ENCODE data around the gene MAPK14.
"Not testable (repeated sequence)": the region's sequence is repeated elsewhere in the genome, so short reads cannot be mapped to it uniquely, and the experiment has no call there.

MAPK14 gene

DNA sequence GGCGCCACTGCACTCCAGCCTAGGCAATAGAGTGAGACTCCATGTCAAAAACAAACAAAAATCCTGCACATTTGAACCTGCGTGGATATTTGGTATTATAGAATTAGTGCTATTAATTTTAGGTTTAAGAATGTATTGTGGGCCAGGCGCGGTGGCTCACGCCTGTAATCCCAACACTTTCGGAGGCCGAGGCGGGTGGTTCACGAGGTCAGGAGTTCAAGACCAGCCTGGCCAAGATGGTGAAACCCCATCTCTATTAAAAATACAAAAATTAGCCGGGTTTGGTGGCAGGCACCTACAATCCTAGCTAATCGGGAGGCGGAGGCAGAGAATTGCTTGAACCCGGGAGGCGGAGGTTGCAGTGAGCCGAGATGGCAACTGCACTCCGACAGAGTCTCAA lies 101.7 kb downstream of the MAPK14 start:
- Histone ChIP-seq H3K27me3 (ENCODE audit: control insufficient read depth in 5 of 5, insufficient read depth in 4 of 5, low read length in 5 of 5) (peaks cover 0 to 12% (median 7%) of the 10 kb centered on the region in 5 donors), H3K4me1 (ENCODE audit: control insufficient read depth in 5 of 5, insufficient read depth in 5 of 5, low read length in 5 of 5) (peaks cover 3 to 36% (median 28%) of the 10 kb centered on the region in 5 donors)
- H3K27ac ChIP-seq (ENCODE audit: low read depth, low read length); H3K9me3 ChIP-seq (ENCODE audit: control insufficient read depth in 5 of 5, low read length in 5 of 5); H3K4me3 ChIP-seq (ENCODE audit: low read depth in 1 of 5, low read length in 5 of 5); H3K36me3 ChIP-seq (ENCODE audit: control insufficient read depth in 5 of 5, insufficient read depth in 5 of 5, low read length in 5 of 5); H3K9ac ChIP-seq (ENCODE audit: low read length in 5 of 5): not testable (repeated sequence)

DNA sequence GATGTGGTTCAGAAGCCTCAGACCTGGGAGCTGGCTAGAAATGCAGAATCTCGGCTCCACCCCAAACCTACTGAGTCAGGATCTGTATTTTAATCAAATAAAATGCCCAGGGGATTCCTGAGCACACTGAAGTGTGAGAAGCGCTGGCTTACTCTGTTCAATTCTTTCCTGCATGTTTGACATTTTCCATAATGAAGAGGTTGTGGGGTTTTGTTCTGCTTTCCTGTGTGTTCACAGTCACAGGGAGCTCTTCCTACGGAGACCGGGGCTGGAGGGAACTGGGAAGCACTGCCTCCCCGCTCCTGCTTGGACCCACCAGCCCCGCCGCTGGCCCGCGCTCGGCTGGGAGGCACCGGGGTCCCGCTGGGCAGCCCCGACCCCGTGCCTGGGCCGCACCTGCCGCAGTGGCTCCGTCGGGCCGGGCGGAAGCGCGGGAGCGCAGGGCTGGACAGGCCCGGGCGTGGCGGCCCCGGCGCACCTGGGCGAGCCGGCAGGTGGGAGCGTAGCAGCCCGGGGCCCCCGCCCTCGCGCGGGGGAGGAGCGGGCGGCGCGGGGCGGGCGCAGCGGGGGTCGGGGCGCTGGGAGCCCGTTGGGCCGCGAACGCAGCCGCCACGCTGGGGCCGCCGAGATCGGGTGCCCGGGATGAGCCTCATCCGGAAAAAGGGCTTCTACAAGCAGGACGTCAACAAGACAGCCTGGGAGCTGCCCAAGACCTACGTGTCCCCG lies 102.5 kb downstream of the MAPK14 start, which contains the start of gene MAPK13:
Gene MAPK13, plus strand, starts transcription at position 573 of the 726 bp plus-strand sequence. Its CDS starts 70 bp downstream, at position 643.
- Histone ChIP-seq H3K9ac (ENCODE audit: low read length in 5 of 5) (peak within 1 kb of the TSS in 4 of 5 donors; percentile 6 to 53 (median 27)), H3K4me1 (ENCODE audit: control insufficient read depth in 5 of 5, insufficient read depth in 5 of 5, low read length in 5 of 5) (peaks cover 3 to 34% (median 26%) of the 10 kb centered on the region in 5 donors), H3K27ac (ENCODE audit: low read depth, low read length) (no peak within 1 kb of the TSS), H3K9me3 (ENCODE audit: control insufficient read depth in 5 of 5, low read length in 5 of 5) (no peaks in the 10 kb centered on the region), H3K4me3 (ENCODE audit: low read depth in 1 of 5, low read length in 5 of 5) (peak within 1 kb of the TSS; percentile 53 to 61 (median 59)), H3K36me3 (ENCODE audit: control insufficient read depth in 5 of 5, insufficient read depth in 5 of 5, low read length in 5 of 5) (no peaks in the 10 kb centered on the region), H3K27me3 (ENCODE audit: control insufficient read depth in 5 of 5, insufficient read depth in 4 of 5, low read length in 5 of 5) (peaks cover 0 to 12% (median 7%) of the 10 kb centered on the region in 5 donors)

DNA sequence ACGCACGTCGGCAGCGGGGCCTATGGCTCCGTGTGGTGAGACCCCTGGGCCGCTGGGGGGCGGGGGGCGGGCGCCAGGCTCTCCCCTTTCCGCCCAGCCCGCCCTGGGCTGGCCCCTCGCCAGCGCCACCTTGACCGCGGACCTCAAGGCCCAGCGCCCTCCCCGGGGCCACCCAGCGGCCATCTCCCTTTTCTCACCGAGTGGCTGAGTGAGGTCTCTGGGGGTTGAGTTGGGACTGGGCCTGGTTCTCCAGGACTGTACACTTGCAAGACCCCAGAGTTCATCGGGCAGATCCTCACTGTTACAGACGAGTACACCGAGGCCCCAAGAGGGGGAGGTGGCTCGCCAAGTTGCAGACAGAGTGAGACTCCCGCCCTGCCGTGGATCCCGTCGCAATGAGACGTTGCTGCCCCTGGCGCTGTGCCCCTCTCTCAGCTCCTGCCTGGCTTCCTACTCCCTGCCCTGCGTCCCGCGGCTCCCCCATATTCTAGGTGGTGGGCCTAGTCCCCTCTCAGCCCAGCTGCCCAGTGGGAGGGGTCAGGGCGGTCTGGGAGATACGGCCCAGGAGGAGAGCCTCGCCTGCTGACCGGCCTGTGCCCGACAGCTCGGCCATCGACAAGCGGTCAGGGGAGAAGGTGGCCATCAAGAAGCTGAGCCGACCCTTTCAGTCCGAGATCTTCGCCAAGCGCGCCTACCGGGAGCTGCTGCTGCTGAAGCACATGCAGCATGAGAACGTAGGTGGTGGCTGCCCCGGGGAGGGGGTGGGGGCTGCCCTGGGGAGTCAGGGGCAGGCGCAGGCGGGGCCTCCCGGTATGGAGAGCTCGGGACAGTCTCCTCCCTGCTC lies 103.3 kb downstream of the MAPK14 start:
- no peaks in the 10 kb centered on the region for H3K36me3 ChIP-seq (ENCODE audit: control insufficient read depth in 5 of 5, insufficient read depth in 5 of 5, low read length in 5 of 5)
- peaks cover 0 to 12% (median 7%) of the 10 kb centered on the region in 5 donors for H3K27me3 ChIP-seq (ENCODE audit: control insufficient read depth in 5 of 5, insufficient read depth in 4 of 5, low read length in 5 of 5)
- peak overlapping the region; percentile 53 to 61 (median 59) for H3K4me3 ChIP-seq (ENCODE audit: low read depth in 1 of 5, low read length in 5 of 5)
- H3K9ac ChIP-seq (ENCODE audit: low read length in 5 of 5): peak overlapping the region in 4 of 5 donors; percentile 6 to 53 (median 27)
- H3K9me3 ChIP-seq (ENCODE audit: control insufficient read depth in 5 of 5, low read length in 5 of 5): no peaks in the 10 kb centered on the region
- peaks cover 3 to 40% (median 30%) of the 10 kb centered on the region in 5 donors for H3K4me1 ChIP-seq (ENCODE audit: control insufficient read depth in 5 of 5, insufficient read depth in 5 of 5, low read length in 5 of 5)
- no peak overlapping the region for H3K27ac ChIP-seq (ENCODE audit: low read depth, low read length)

DNA sequence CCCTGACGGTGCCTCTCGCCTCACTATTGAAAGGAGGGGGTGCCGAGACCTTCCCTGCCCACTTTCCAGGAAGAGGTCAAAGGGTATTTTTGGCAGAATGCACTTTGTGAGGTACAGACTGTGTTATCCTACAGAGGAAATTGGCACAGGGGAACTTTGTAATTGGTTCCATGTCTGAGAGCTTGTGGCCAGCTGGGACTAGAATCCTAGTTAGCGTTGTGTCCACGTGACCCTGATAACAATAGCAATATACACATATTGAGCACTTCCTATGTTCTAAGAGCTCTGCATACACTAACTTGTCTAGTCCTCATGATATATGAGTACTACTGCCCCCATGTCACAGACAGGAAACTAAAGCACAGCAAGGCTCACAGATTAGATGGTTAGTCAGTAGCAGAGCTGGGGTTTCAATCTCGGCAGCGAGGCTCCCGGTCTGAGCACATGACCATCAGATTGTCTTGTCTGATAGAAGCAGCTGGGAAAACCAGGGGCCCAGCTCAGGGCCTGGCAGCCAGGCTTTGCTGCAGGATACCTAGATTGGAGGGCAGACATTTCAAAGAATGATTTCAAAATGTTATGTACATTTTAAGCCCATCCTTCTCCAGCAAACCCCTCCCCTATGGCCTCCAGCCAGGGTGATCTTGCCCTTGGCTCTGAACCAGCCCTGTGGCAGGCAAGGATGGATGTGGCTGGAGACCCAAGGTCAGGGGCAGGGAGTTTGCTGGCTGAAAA lies 104.1 kb downstream of the MAPK14 start:
- H3K36me3 ChIP-seq (ENCODE audit: control insufficient read depth in 5 of 5, insufficient read depth in 5 of 5, low read length in 5 of 5): no peaks in the 10 kb centered on the region
- H3K27me3 ChIP-seq (ENCODE audit: control insufficient read depth in 5 of 5, insufficient read depth in 4 of 5, low read length in 5 of 5): peaks cover 0 to 12% (median 7%) of the 10 kb centered on the region in 5 donors
- H3K9me3 ChIP-seq (ENCODE audit: control insufficient read depth in 5 of 5, low read length in 5 of 5): no peaks in the 10 kb centered on the region
- H3K9ac ChIP-seq (ENCODE audit: low read length in 5 of 5): peak overlapping the region in 2 of 5 donors; percentile 16 to 38
- peaks cover 3 to 40% (median 28%) of the 10 kb centered on the region in 5 donors for H3K4me1 ChIP-seq (ENCODE audit: control insufficient read depth in 5 of 5, insufficient read depth in 5 of 5, low read length in 5 of 5)
- peak overlapping the region; percentile 31 to 61 (median 53) for H3K4me3 ChIP-seq (ENCODE audit: low read depth in 1 of 5, low read length in 5 of 5)
- H3K27ac ChIP-seq (ENCODE audit: low read depth, low read length): no peak overlapping the region

DNA sequence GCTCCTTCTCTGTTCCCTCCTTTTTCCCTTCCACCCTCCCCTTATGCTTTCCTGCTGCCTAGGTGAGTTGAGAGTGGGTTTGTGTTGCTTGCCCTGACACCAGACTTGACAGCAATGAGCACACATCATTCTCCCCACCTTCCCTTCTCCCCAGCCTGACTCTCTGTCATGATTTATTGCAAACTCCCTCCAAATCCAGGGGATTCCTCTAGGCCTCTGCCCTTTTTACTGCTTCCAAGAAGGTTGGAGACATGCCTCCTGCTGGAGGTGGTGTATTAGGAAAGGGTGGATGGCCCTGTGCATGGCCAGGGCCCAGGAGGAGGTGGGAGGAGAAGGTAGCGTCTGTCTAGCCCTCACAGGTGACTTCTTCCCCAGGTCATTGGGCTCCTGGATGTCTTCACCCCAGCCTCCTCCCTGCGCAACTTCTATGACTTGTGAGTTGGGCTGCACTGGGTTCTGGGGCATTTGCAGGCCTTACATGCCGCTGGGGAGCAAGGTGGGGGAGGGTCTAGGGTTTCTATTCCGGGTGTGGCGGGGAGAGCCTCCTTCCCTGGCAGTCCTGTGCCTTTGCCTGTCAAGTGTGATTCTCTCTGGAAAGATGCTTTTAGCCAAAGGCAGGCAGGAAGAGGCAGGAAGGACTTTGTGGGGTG lies 104.8 kb downstream of the MAPK14 start:
- Histone ChIP-seq H3K27ac (ENCODE audit: low read depth, low read length) (no peak overlapping the region), H3K36me3 (ENCODE audit: control insufficient read depth in 5 of 5, insufficient read depth in 5 of 5, low read length in 5 of 5) (no peaks in the 10 kb centered on the region), H3K4me3 (ENCODE audit: low read depth in 1 of 5, low read length in 5 of 5) (peak overlapping the region in 1 of 5 donors; percentile 31), H3K9ac (ENCODE audit: low read length in 5 of 5) (no peak overlapping the region), H3K4me1 (ENCODE audit: control insufficient read depth in 5 of 5, insufficient read depth in 5 of 5, low read length in 5 of 5) (peaks cover 3 to 34% (median 23%) of the 10 kb centered on the region in 5 donors), H3K27me3 (ENCODE audit: control insufficient read depth in 5 of 5, insufficient read depth in 4 of 5, low read length in 5 of 5) (peaks cover 0 to 12% (median 6%) of the 10 kb centered on the region in 5 donors), H3K9me3 (ENCODE audit: control insufficient read depth in 5 of 5, low read length in 5 of 5) (no peaks in the 10 kb centered on the region)

DNA sequence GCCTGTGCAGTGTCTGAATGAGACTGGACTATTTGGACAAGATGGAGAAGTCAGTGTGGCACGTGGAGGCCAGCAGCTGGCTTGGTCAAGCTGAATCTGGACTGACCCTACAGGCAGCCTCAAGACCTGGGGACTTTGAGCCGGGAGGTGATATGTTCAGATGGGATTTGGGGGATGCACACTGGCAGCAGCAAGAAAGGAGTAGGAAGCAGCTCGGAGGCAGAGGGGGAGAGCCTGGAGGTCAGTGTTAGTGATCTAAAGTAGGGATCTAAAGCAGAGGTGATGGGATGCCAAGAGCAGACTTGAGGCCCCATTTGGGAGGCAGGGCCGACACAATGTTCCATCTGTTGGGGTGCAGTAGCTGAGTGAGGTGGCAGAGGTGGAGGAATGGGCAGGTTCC lies 105.5 kb downstream of the MAPK14 start:
- Histone ChIP-seq H3K36me3 (ENCODE audit: control insufficient read depth in 5 of 5, insufficient read depth in 5 of 5, low read length in 5 of 5) (no peaks in the 10 kb centered on the region), H3K4me3 (ENCODE audit: low read depth in 1 of 5, low read length in 5 of 5) (no peak overlapping the region), H3K4me1 (ENCODE audit: control insufficient read depth in 5 of 5, insufficient read depth in 5 of 5, low read length in 5 of 5) (peaks cover 3 to 28% (median 23%) of the 10 kb centered on the region in 5 donors), H3K9ac (ENCODE audit: low read length in 5 of 5) (no peak overlapping the region), H3K9me3 (ENCODE audit: control insufficient read depth in 5 of 5, low read length in 5 of 5) (no peaks in the 10 kb centered on the region), H3K27ac (ENCODE audit: low read depth, low read length) (no peak overlapping the region), H3K27me3 (ENCODE audit: control insufficient read depth in 5 of 5, insufficient read depth in 4 of 5, low read length in 5 of 5) (peaks cover 0 to 9% (median 5%) of the 10 kb centered on the region in 5 donors)

DNA sequence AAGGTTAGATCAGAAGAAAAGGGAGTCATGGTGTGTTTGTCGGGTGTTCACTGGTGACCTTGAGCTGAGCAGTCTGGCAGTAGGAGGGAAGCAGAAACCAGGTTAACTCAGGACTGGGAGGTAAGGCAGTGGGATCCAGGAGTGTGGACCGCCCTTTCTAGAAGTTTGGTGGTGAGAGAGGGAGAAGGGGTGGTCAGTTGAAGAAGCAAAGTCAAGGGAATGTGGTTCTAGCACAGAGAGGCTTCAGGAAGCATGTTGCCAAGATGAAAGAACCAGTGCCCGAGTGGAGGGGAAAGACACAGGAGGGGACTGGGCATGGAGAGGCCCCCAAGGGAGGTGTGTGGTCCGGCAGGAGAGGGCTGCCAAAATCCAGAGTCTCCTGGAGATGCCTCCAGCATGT lies 106.3 kb downstream of the MAPK14 start:
- no peak overlapping the region for H3K9ac ChIP-seq (ENCODE audit: low read length in 5 of 5)
- no peak overlapping the region for H3K4me3 ChIP-seq (ENCODE audit: low read depth in 1 of 5, low read length in 5 of 5)
- H3K4me1 ChIP-seq (ENCODE audit: control insufficient read depth in 5 of 5, insufficient read depth in 5 of 5, low read length in 5 of 5): peaks cover 3 to 28% (median 23%) of the 10 kb centered on the region in 5 donors
- H3K36me3 ChIP-seq (ENCODE audit: control insufficient read depth in 5 of 5, insufficient read depth in 5 of 5, low read length in 5 of 5): peaks cover 0 to 5% (median 0%) of the 10 kb centered on the region in 5 donors
- peaks cover 0 to 9% (median 5%) of the 10 kb centered on the region in 5 donors for H3K27me3 ChIP-seq (ENCODE audit: control insufficient read depth in 5 of 5, insufficient read depth in 4 of 5, low read length in 5 of 5)
- no peak overlapping the region for H3K27ac ChIP-seq (ENCODE audit: low read depth, low read length)
- H3K9me3 ChIP-seq (ENCODE audit: control insufficient read depth in 5 of 5, low read length in 5 of 5): no peaks in the 10 kb centered on the region

DNA sequence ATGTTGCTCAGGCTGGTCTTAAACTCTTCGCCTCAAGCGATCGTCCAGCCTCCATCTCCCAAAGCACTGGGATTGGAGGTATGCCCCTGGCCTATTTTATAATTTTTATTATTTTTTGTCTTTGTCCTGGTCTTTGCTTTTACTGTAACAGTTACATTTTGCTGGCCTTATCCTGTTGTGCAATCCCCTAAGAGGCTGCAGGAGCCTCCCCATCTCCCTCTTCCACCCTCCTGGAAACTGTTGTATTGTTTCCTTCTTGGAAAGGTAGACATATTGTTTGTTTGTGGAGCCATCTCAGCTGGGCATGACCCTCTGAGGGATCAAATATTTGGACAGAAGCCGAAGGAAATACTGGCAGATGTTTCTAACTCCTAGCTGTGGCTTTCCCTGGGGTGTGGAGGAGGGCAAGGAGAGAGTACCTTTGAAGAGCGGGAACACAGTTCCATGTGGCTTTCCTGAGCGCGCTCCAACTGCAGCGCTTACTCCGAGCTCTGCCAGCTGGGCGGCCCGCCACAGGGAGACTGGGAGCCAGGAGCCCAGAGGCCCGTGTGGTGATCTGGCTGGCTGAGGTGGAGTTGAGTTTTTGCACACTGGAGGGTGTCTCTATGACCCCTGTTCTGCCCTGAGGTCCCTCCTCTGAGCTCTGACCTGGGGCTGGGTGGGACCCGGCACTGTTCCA lies 107.6 kb downstream of the MAPK14 start:
- H3K27ac ChIP-seq (ENCODE audit: low read depth, low read length): no peak overlapping the region
- no peak overlapping the region for H3K4me3 ChIP-seq (ENCODE audit: low read depth in 1 of 5, low read length in 5 of 5)
- peaks cover 3 to 23% (median 20%) of the 10 kb centered on the region in 5 donors for H3K4me1 ChIP-seq (ENCODE audit: control insufficient read depth in 5 of 5, insufficient read depth in 5 of 5, low read length in 5 of 5)
- no peaks in the 10 kb centered on the region for H3K9me3 ChIP-seq (ENCODE audit: control insufficient read depth in 5 of 5, low read length in 5 of 5)
- H3K9ac ChIP-seq (ENCODE audit: low read length in 5 of 5): no peak overlapping the region
- H3K36me3 ChIP-seq (ENCODE audit: control insufficient read depth in 5 of 5, insufficient read depth in 5 of 5, low read length in 5 of 5): peaks cover 0 to 7% (median 0%) of the 10 kb centered on the region in 5 donors
- peaks cover 0 to 9% (median 4%) of the 10 kb centered on the region in 5 donors for H3K27me3 ChIP-seq (ENCODE audit: control insufficient read depth in 5 of 5, insufficient read depth in 4 of 5, low read length in 5 of 5)

DNA sequence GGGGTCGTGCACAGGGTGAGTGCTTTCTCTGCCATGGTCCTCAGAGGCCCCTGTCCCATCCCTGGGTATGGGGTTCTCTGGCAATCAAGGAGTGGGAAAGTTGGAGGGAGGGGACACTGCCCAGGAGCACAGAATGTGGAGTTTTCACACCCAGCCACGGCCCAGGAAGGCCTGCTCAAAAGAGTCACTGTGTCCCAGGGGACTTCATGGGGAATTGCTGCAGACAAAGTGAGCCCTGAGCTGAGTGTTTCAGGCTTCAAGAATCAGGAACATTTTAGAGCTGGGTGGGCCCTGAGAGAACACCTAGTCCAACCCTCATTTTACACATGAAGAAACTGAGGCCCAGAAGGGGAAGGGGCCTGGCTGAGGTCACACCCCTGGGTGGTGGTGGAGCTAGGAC lies 108.4 kb downstream of the MAPK14 start:
- Histone ChIP-seq H3K4me1 (ENCODE audit: control insufficient read depth in 5 of 5, insufficient read depth in 5 of 5, low read length in 5 of 5) (peaks cover 3 to 17% (median 15%) of the 10 kb centered on the region in 5 donors), H3K4me3 (ENCODE audit: low read depth in 1 of 5, low read length in 5 of 5) (no peak overlapping the region), H3K9me3 (ENCODE audit: control insufficient read depth in 5 of 5, low read length in 5 of 5) (no peaks in the 10 kb centered on the region), H3K36me3 (ENCODE audit: control insufficient read depth in 5 of 5, insufficient read depth in 5 of 5, low read length in 5 of 5) (peaks cover 0 to 7% (median 0%) of the 10 kb centered on the region in 5 donors), H3K9ac (ENCODE audit: low read length in 5 of 5) (no peak overlapping the region), H3K27ac (ENCODE audit: low read depth, low read length) (no peak overlapping the region), H3K27me3 (ENCODE audit: control insufficient read depth in 5 of 5, insufficient read depth in 4 of 5, low read length in 5 of 5) (peaks cover 0 to 6% (median 2%) of the 10 kb centered on the region in 5 donors)
